ENCODE data around the gene SMYD3. TPM values are rescaled to one million over a fixed set of nuclear protein-coding genes. Genes with fewer than 3 reads are reported as not detected.
"Not testable (repeated sequence)": the region's sequence is repeated elsewhere in the genome, so short reads cannot be mapped to it uniquely, and the experiment has no call there.

Gene SMYD3
- total RNA-seq, 1 experiment from 2014 or later = 17.4 TPM

- no peak for ATAC-seq
- Histone ChIP-seq H3K27ac (ENCODE audit: low read length) (no peak overlapping the region), H3K9me3 (ENCODE audit: control insufficient read depth, insufficient read depth, low read depth, low read length) (no peaks in the 10 kb centered on the region), H3K4me1 (ENCODE audit: control insufficient read depth, insufficient read depth, low read length) (no peaks in the 10 kb centered on the region), H3K36me3 (ENCODE audit: control insufficient read depth, insufficient read depth, low read length) (no peaks in the 10 kb centered on the region), H3K27me3 (ENCODE audit: control insufficient read depth, insufficient read depth, low read length) (no peaks in the 10 kb centered on the region), H3K4me3 (ENCODE audit: low read depth in 2 of 2, low read length in 2 of 2) (no peak overlapping the region)
- TF ChIP-seq REST (IDR thresholded peaks at IDR 0.05; ENCODE audit: insufficient read depth in 1 of 2, low read depth in 2 of 2, low read length in 1 of 2) (no peak), TCF7L2 (IDR thresholded peaks at IDR 0.05; ENCODE audit: low read depth, low read length) (no peak), SIN3A (IDR thresholded peaks at IDR 0.05; ENCODE audit: borderline replicate concordance, insufficient read depth, low read depth, low read length) (no peak), POLR2AphosphoS5 (IDR thresholded peaks at IDR 0.05; ENCODE audit: low read depth, low read length) (no peak)
- TF ChIP-seq, protein P1, sequence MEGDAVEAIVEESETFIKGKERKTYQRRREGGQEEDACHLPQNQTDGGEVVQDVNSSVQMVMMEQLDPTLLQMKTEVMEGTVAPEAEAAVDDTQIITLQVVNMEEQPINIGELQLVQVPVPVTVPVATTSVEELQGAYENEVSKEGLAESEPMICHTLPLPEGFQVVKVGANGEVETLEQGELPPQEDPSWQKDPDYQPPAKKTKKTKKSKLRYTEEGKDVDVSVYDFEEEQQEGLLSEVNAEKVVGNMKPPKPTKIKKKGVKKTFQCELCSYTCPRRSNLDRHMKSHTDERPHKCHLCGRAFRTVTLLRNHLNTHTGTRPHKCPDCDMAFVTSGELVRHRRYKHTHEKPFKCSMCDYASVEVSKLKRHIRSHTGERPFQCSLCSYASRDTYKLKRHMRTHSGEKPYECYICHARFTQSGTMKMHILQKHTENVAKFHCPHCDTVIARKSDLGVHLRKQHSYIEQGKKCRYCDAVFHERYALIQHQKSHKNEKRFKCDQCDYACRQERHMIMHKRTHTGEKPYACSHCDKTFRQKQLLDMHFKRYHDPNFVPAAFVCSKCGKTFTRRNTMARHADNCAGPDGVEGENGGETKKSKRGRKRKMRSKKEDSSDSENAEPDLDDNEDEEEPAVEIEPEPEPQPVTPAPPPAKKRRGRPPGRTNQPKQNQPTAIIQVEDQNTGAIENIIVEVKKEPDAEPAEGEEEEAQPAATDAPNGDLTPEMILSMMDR (IDR thresholded peaks at IDR 0.05) = no peak
- in situ Hi-C loops (cut with HindIII; ENCODE audit: low pct_unique_long_range_greater_than_20kb, low sequenced_read_pairs) = no loop called here
- ChIA-PET POLR2A (no interaction called here), CTCF (no interaction called here)
- DNase-seq (ENCODE audit: low read depth, low spot score) = no peak
- BruUV-seq (replicated peaks) = no TSS peak
- intact Hi-C loops (cut with micrococcal nuclease; ENCODE audit: unreplicated experiment) = no loop called here
Observed at GRCh38 chr1:245742896-245743295, 764.2 kb downstream of the SMYD3 start.

- H3K36me3 ChIP-seq (ENCODE audit: control insufficient read depth, insufficient read depth, low read length); ATAC-seq; H3K27me3 ChIP-seq (ENCODE audit: control insufficient read depth, insufficient read depth, low read length); H3K9me3 ChIP-seq (ENCODE audit: control insufficient read depth, insufficient read depth, low read depth, low read length); BruUV-seq (replicated peaks); H3K27ac ChIP-seq (ENCODE audit: low read length); in situ Hi-C loops (cut with HindIII; ENCODE audit: low pct_unique_long_range_greater_than_20kb, low sequenced_read_pairs); POLR2A ChIA-PET; H3K4me1 ChIP-seq (ENCODE audit: control insufficient read depth, insufficient read depth, low read length); intact Hi-C loops (cut with micrococcal nuclease; ENCODE audit: unreplicated experiment); H3K4me3 ChIP-seq (ENCODE audit: low read depth in 2 of 2, low read length in 2 of 2); DNase-seq (ENCODE audit: low read depth, low spot score); CTCF ChIA-PET: not testable (repeated sequence)
Observed at GRCh38 chr1:245740336-245740735, 766.7 kb downstream of the SMYD3 start.

DNA sequence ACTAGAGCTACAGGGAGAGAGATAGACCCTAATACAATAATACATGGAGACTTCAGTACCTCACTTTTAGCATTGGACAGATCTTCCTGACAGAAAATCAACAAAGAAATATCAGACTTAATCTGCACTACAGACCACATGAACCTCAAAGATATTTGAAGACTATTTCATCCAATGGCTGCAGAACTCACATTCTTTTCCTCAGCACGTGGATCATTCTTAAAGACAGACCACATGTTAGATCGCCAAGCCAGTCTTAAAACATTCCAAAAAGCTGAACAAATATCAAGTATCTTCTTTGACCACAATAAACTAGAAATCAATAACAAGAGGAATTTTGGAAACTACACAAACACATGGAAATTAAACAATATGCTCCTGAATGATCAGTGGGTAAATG, 776.3 kb downstream of the SMYD3 start:
- Histone ChIP-seq H3K27ac (ENCODE audit: low read length) (no peak overlapping the region), H3K9me3 (ENCODE audit: control insufficient read depth, insufficient read depth, low read depth, low read length) (no peaks in the 10 kb centered on the region), H3K4me1 (ENCODE audit: control insufficient read depth, insufficient read depth, low read length) (no peaks in the 10 kb centered on the region), H3K27me3 (ENCODE audit: control insufficient read depth, insufficient read depth, low read length) (no peaks in the 10 kb centered on the region; the same call in 1 of the 2 replicates), H3K36me3 (ENCODE audit: control insufficient read depth, insufficient read depth, low read length) (no peaks in the 10 kb centered on the region), H3K4me3 (ENCODE audit: low read depth in 2 of 2, low read length in 2 of 2) (no peak overlapping the region)
- no TSS peak for BruUV-seq (replicated peaks)
- TF ChIP-seq POLR2AphosphoS5 (IDR thresholded peaks at IDR 0.05; ENCODE audit: low read depth, low read length) (no peak), SIN3A (IDR thresholded peaks at IDR 0.05; ENCODE audit: borderline replicate concordance, insufficient read depth, low read depth, low read length) (no peak), TCF7L2 (IDR thresholded peaks at IDR 0.05; ENCODE audit: low read depth, low read length) (no peak), REST (IDR thresholded peaks at IDR 0.05; ENCODE audit: insufficient read depth in 1 of 2, low read depth in 2 of 2, low read length in 1 of 2) (no peak)
- TF ChIP-seq, protein P1 (IDR thresholded peaks at IDR 0.05) = no peak
- in situ Hi-C loops (cut with HindIII; ENCODE audit: low pct_unique_long_range_greater_than_20kb, low sequenced_read_pairs) = no loop called here
- ChIA-PET CTCF (no interaction called here), POLR2A (no interaction called here)
- DNase-seq (ENCODE audit: low read depth, low spot score) (no peak), ATAC-seq (no peak)
- intact Hi-C loops (cut with micrococcal nuclease; ENCODE audit: unreplicated experiment) = no loop called here

GRCh38 chr1:245728035-245728434, 779.0 kb downstream of the SMYD3 start:
- ATAC-seq; BruUV-seq (replicated peaks); in situ Hi-C loops (cut with HindIII; ENCODE audit: low pct_unique_long_range_greater_than_20kb, low sequenced_read_pairs); intact Hi-C loops (cut with micrococcal nuclease; ENCODE audit: unreplicated experiment); H3K9me3 ChIP-seq (ENCODE audit: control insufficient read depth, insufficient read depth, low read depth, low read length); H3K27ac ChIP-seq (ENCODE audit: low read length); H3K27me3 ChIP-seq (ENCODE audit: control insufficient read depth, insufficient read depth, low read length); H3K36me3 ChIP-seq (ENCODE audit: control insufficient read depth, insufficient read depth, low read length); CTCF ChIA-PET; DNase-seq (ENCODE audit: low read depth, low spot score); POLR2A ChIA-PET; H3K4me3 ChIP-seq (ENCODE audit: low read depth in 2 of 2, low read length in 2 of 2); H3K4me1 ChIP-seq (ENCODE audit: control insufficient read depth, insufficient read depth, low read length): not testable (repeated sequence)

All from Panc1 (cell line).